Peyer's patch (tissue), 4 donors: ENCODE data around the gene MOSPD2.

Source experiments
- POLR2A ChIP-seq, 2 donors: fragments of 450-650 bp; IDR thresholded peaks; one replicate each; pipeline ENCODE4 v1.5.1; 2017; ENCODE audit warnings: antibody characterized with exemption in 2 of 2, mild to moderate bottlenecking in 2 of 2, moderate library complexity in 2 of 2
- TF ChIP-seq, protein P1 (sequence below), 6 experiments: fragments of 450-650 bp in 4 of 6; fragments of 200-600 bp in 2 of 6; sonication (generic) in 1 of 6; IDR thresholded peaks; one replicate each; pipeline ENCODE4 v1.5.1; 2017 to 2019; ENCODE audit warnings: antibody characterized with exemption in 6 of 6, mild to moderate bottlenecking in 3 of 6, moderate library complexity in 1 of 6

DNA sequence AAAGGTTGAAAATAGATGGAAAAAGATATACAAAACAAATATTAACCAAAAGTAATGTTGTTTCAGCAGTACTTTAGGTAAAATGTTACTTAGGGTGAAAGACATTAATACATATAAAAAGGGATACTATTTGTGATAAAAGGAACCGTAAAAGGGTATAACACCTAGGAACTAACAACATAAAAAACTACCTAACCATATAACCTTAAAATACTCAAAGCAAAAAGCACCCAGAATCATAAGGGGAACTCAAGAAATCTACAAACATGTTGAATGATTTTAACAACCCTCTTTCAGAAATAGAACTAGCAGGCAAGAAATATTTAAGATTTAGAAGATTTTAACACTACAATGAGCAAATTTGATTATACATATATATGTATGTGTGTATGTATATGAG lies 11.5 kb downstream of the MOSPD2 start:
- TF ChIP-seq, protein P1, sequence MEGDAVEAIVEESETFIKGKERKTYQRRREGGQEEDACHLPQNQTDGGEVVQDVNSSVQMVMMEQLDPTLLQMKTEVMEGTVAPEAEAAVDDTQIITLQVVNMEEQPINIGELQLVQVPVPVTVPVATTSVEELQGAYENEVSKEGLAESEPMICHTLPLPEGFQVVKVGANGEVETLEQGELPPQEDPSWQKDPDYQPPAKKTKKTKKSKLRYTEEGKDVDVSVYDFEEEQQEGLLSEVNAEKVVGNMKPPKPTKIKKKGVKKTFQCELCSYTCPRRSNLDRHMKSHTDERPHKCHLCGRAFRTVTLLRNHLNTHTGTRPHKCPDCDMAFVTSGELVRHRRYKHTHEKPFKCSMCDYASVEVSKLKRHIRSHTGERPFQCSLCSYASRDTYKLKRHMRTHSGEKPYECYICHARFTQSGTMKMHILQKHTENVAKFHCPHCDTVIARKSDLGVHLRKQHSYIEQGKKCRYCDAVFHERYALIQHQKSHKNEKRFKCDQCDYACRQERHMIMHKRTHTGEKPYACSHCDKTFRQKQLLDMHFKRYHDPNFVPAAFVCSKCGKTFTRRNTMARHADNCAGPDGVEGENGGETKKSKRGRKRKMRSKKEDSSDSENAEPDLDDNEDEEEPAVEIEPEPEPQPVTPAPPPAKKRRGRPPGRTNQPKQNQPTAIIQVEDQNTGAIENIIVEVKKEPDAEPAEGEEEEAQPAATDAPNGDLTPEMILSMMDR (IDR thresholded peaks at IDR 0.05), result no peak
- TF ChIP-seq POLR2A (IDR thresholded peaks at IDR 0.05), result no peak
